NCI-H2081 (cell line): ENCODE data around the gene FEN1.

ENCODE experiments used
- DNase-seq, 2 experiments: peaks; one replicate each; lab custom pipeline; 2025; lab: John Stamatoyannopoulos, UW

FEN1 gene

GRCh38 chr11:61775606-61776554, 16.8 kb upstream of the FEN1 start:
- DNase-seq = no peak

GRCh38 chr11:61776561-61777075, 16.1 kb upstream of the FEN1 start:
- peak; percentile 21 to 39 for DNase-seq

- DNase-seq = no peak
These were observed 15.2 kb upstream of the FEN1 start for GRCh38 chr11:61777234-61778090.

GRCh38 chr11:61778357-61778886, 14.3 kb upstream of the FEN1 start:
- no peak for DNase-seq

- DNase-seq = no peak
These were observed 13.6 kb upstream of the FEN1 start for GRCh38 chr11:61778920-61779650.

- no peak for DNase-seq
These were observed 12.8 kb upstream of the FEN1 start for GRCh38 chr11:61779666-61780525.

GRCh38 chr11:61780581-61781162, 12.0 kb upstream of the FEN1 start:
- DNase-seq = no peak

GRCh38 chr11:61781585-61781984, 11.1 kb upstream of the FEN1 start:
- no peak for DNase-seq

GRCh38 chr11:61782299-61782698, 10.4 kb upstream of the FEN1 start:
- no peak for DNase-seq

- DNase-seq = no peak
These were observed 9.9 kb upstream of the FEN1 start for GRCh38 chr11:61782841-61783240.

GRCh38 chr11:61783717-61784505, 8.8 kb upstream of the FEN1 start:
- no peak for DNase-seq

GRCh38 chr11:61784506-61784805, 8.3 kb upstream of the FEN1 start:
- DNase-seq = no peak

GRCh38 chr11:61785837-61786402, 6.8 kb upstream of the FEN1 start:
- no peak for DNase-seq

- DNase-seq = peak; percentile 10 to 11
These were observed 4.7 kb upstream of the FEN1 start for GRCh38 chr11:61787928-61788491.

- DNase-seq = peak; percentile 66 to 70
These were observed 888 bp upstream of the FEN1 start for GRCh38 chr11:61791737-61792309.

- DNase-seq = peak in 1 of 2 experiments; percentile 31
These were observed 545 bp downstream of the FEN1 start for GRCh38 chr11:61793083-61793828.

GRCh38 chr11:61793829-61794204, 1.1 kb downstream of the FEN1 start:
- peak in 1 of 2 experiments; percentile 1 for DNase-seq

- no peak for DNase-seq
These were observed 1.9 kb downstream of the FEN1 start for GRCh38 chr11:61794579-61794978.
